PC-3 (cell line): ENCODE data around the gene PSMD3.

Source experiments
- EZH2 ChIP-seq: fragments of 300-600 bp; sonication (generic); IDR thresholded peaks from one replicate; pipeline ENCODE4 v1.6.1; 2017; ENCODE audit warnings: antibody characterized with exemption, mild to moderate bottlenecking, low read length; ENCODE audit not compliant: unreplicated experiment
- EZH2phosphoT487 ChIP-seq: fragments of 300-600 bp; sonication (generic); IDR thresholded peaks from 2 replicates; pipeline ENCODE4 v1.6.1; 2018; ENCODE audit warnings: mild to moderate bottlenecking, antibody characterized with exemption, low read length, borderline replicate concordance
- TF ChIP-seq, protein P1 (sequence below): fragments of 300-600 bp; sonication (generic); conservative IDR thresholded peaks from 2 replicates; pipeline ENCODE4 v1.5.1; 2017; ENCODE audit warnings: antibody characterized with exemption, low read depth, mild to moderate bottlenecking, low read length

DNA sequence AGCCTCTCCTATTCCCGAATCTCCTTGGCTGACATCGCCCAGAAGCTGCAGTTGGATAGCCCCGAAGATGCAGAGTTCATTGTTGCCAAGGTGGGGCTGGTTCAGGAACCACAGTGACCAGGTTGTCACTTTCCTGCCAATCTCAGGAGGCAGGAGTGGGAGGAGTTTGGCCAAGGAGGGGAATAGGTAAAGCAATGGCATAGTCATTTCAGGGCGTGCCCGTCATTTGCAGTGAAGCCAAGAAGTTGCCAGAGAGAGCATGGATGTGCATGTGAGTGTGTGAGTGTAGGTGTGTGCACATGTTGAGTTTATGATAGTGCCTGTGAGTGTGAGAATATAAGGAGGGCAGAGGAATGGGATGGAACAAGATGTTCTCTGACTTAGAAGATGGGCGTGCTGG, 14.8 kb downstream of the PSMD3 start:
- TF ChIP-seq EZH2phosphoT487 (no peak), EZH2 (no peak)
- TF ChIP-seq, protein P1, sequence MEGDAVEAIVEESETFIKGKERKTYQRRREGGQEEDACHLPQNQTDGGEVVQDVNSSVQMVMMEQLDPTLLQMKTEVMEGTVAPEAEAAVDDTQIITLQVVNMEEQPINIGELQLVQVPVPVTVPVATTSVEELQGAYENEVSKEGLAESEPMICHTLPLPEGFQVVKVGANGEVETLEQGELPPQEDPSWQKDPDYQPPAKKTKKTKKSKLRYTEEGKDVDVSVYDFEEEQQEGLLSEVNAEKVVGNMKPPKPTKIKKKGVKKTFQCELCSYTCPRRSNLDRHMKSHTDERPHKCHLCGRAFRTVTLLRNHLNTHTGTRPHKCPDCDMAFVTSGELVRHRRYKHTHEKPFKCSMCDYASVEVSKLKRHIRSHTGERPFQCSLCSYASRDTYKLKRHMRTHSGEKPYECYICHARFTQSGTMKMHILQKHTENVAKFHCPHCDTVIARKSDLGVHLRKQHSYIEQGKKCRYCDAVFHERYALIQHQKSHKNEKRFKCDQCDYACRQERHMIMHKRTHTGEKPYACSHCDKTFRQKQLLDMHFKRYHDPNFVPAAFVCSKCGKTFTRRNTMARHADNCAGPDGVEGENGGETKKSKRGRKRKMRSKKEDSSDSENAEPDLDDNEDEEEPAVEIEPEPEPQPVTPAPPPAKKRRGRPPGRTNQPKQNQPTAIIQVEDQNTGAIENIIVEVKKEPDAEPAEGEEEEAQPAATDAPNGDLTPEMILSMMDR = no peak
